KMS-11 (cell line): ENCODE data around the gene MX2.

Source experiments
- H2AFZ ChIP-seq: fragments of 200-600 bp; sonication (generic); 2 replicates; pipeline ENCODE4 v1.6.1; 2016; ENCODE audit warnings: antibody characterized with exemption, mixed run types, low read depth
- H3K27ac ChIP-seq: fragments of 200-600 bp; sonication (generic); 2 replicates; pipeline ENCODE4 v1.6.1; 2016; ENCODE audit warnings: mild to moderate bottlenecking, mixed run types
- H3K27me3 ChIP-seq: fragments of 200-600 bp; sonication (generic); 2 replicates; pipeline ENCODE4 v1.6.1; 2017; ENCODE audit warnings: mild to moderate bottlenecking, low read depth, mixed run types, moderate library complexity; ENCODE audit not compliant: insufficient read depth
- H3K36me3 ChIP-seq: fragments of 200-600 bp; sonication (generic); 2 replicates; pipeline ENCODE4 v1.6.1; 2017; ENCODE audit warnings: mild to moderate bottlenecking, mixed run types; ENCODE audit not compliant: insufficient read depth
- H3K4me1 ChIP-seq: fragments of 200-600 bp; sonication (generic); 2 replicates; pipeline ENCODE4 v1.6.1; 2016; ENCODE audit warnings: mild to moderate bottlenecking, low read depth, mixed run types; ENCODE audit not compliant: poor library complexity, severe bottlenecking
- H3K4me2 ChIP-seq: fragments of 200-600 bp; sonication (generic); 2 replicates; pipeline ENCODE4 v1.7.0; 2016; ENCODE audit warnings: mild to moderate bottlenecking, mixed run types
- H3K4me3 ChIP-seq: fragments of 200-600 bp; sonication (generic); IDR thresholded peaks from 2 replicates; pipeline ENCODE4 v1.6.1; 2017; ENCODE audit warnings: low read depth, low read length, mixed read lengths; ENCODE audit not compliant: insufficient read depth
- H3K79me2 ChIP-seq: fragments of 200-600 bp; sonication (generic); 2 replicates; pipeline ENCODE4 v1.6.1; 2016; ENCODE audit warnings: low read depth, mixed run types; ENCODE audit not compliant: insufficient read depth
- H3K9ac ChIP-seq: fragments of 200-600 bp; sonication (generic); 2 replicates; pipeline ENCODE4 v1.6.1; 2016; ENCODE audit warnings: mild to moderate bottlenecking, mixed run types
- H4K20me1 ChIP-seq: fragments of 200-600 bp; sonication (generic); 2 replicates; pipeline ENCODE4 v1.6.1; 2016; ENCODE audit warnings: mild to moderate bottlenecking, mixed run types; ENCODE audit not compliant: insufficient read depth
- CTCF ChIP-seq: fragments of 200-600 bp; sonication (generic); conservative IDR thresholded peaks from 2 replicates; pipeline ENCODE4 v1.6.1; 2017; ENCODE audit warnings: low read depth, mild to moderate bottlenecking, antibody characterized with exemption, low read length, moderate library complexity, mixed read lengths

The MX2 gene

DNA sequence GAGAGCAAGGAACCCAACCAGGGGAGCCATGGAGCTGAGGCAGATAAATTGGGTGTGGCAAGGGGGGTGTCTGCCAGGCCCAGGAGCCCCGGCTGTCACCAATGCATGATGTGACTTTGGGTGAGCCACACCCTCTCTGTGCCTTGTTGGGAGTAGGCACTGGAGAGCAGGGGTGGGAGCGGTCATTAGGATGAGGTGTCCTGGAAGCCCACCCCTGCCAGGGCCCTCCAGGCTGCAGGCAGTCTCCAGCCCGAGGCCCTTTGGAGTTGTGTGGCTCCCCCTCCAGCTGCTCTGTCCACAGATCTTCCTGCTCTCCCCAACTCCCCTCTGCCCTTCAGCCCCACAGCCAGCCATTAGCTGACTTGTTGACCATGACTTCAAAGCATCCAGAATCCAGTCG, 11.4 kb downstream of the MX2 start:
- H3K4me2 ChIP-seq: no peak overlapping the region
- H3K36me3 ChIP-seq: no peaks in the 10 kb centered on the region
- H3K27me3 ChIP-seq: no peaks in the 10 kb centered on the region
- H4K20me1 ChIP-seq: no peaks in the 10 kb centered on the region
- H2AFZ ChIP-seq: no peak overlapping the region
- TF ChIP-seq CTCF: no peak
- H3K79me2 ChIP-seq: no peaks in the 10 kb centered on the region
- no peak overlapping the region for H3K27ac ChIP-seq
- no peak overlapping the region for H3K9ac ChIP-seq
- no peak overlapping the region for H3K4me3 ChIP-seq
- H3K4me1 ChIP-seq: no peaks in the 10 kb centered on the region

GRCh38 chr21:41373763-41374162, 11.9 kb downstream of the MX2 start:
- TF ChIP-seq CTCF: no peak
- Histone ChIP-seq H3K36me3 (no peaks in the 10 kb centered on the region), H4K20me1 (no peaks in the 10 kb centered on the region), H3K4me2 (no peak overlapping the region), H3K4me3 (no peak overlapping the region), H2AFZ (no peak overlapping the region), H3K27ac (no peak overlapping the region), H3K9ac (no peak overlapping the region), H3K4me1 (no peaks in the 10 kb centered on the region), H3K79me2 (no peaks in the 10 kb centered on the region), H3K27me3 (no peaks in the 10 kb centered on the region)

DNA sequence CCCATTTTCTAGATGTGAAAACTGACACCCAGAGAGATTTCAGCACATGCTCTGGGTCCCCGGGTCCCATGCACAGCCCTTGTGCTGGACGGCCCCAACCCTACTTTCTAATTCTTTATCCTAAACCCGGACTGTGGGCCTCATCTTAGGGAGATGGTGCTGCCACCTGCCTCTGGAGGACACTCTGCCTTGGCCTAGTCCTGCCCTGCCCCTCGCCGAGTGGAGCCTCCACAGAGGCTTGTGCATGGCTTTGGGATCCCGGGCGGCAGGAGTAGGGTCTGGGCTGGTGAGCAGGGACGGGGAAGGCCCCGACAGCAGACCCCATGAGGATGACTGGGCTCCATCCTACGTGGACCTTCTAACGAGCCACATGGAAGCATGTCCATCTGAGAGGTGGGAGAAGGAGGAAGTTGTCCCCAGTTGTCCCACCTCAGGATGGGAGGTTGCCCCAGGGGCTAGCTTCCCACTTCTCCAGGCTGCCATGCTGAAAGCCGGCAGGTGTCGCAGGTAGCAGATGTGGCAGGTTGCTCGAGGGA, 12.4 kb downstream of the MX2 start:
- Histone ChIP-seq H3K27me3 (no peaks in the 10 kb centered on the region), H3K9ac (no peak overlapping the region), H2AFZ (no peak overlapping the region), H3K4me2 (no peak overlapping the region), H4K20me1 (no peaks in the 10 kb centered on the region), H3K27ac (no peak overlapping the region), H3K79me2 (no peaks in the 10 kb centered on the region), H3K4me3 (no peak overlapping the region), H3K36me3 (no peaks in the 10 kb centered on the region), H3K4me1 (no peaks in the 10 kb centered on the region)
- TF ChIP-seq CTCF: no peak

GRCh38 chr21:41374867-41375533, 13.2 kb downstream of the MX2 start:
- H3K4me2 ChIP-seq: no peak overlapping the region
- no peaks in the 10 kb centered on the region for H3K79me2 ChIP-seq
- no peaks in the 10 kb centered on the region for H4K20me1 ChIP-seq
- H2AFZ ChIP-seq: no peak overlapping the region
- no peak overlapping the region for H3K27ac ChIP-seq
- no peaks in the 10 kb centered on the region for H3K27me3 ChIP-seq
- TF ChIP-seq CTCF: no peak
- H3K4me1 ChIP-seq: no peaks in the 10 kb centered on the region
- H3K36me3 ChIP-seq: no peaks in the 10 kb centered on the region
- no peak overlapping the region for H3K9ac ChIP-seq
- no peak overlapping the region for H3K4me3 ChIP-seq
